GM23248 (cell line): ENCODE measurements around the gene SPTBN4.
"Not testable (repeated sequence)": the region's sequence is repeated elsewhere in the genome, so short reads cannot be mapped to it uniquely, and the experiment has no call there.

ENCODE experiments used
- EZH2 ChIP-seq: fragments of 200-600 bp; sonication (generic); IDR thresholded peaks from 2 replicates; pipeline ENCODE4 v1.6.1; 2018; ENCODE audit warnings: antibody characterized with exemption, mild to moderate bottlenecking; ENCODE audit not compliant: insufficient read depth, poor library complexity, severe bottlenecking
- EZH2phosphoT487 ChIP-seq: fragments of 200-600 bp; sonication (generic); IDR thresholded peaks from 2 replicates; pipeline ENCODE4 v1.6.1; 2018; ENCODE audit warnings: antibody characterized with exemption, moderate library complexity, mild to moderate bottlenecking, low read depth; ENCODE audit not compliant: insufficient read depth

DNA sequence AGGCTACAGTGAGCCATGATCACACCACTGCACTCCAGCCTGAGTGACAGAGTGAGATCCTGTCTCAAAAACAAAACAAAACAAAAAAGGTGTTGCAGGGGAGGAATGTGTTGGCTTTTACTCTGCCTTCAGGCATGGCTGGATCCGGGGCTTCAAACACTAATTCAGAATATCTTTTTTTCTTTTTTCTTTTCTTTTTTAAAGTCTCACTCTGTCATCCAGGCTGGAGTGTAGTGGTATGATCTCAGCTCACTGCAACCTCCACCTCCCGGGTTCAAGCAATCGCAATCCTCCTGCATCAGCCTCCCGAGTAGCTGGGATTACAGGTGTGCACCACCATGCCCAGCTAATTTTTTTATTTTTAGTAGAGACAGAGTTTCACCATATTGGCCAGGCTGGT is 124.9 kb downstream of the SPTBN4 start:
- TF ChIP-seq EZH2, EZH2phosphoT487: not testable (repeated sequence)
